HuH-7.5 (cell line): Measurements from ENCODE around the gene TBC1D2B.
A peak's percentile ranks its signal among the peaks of the same experiment; 100 is the strongest.

Source experiments
- DNase-seq: peaks from one replicate; pipeline ENCODE4 v3.0.0; 2011; ENCODE audit warnings: low spot score

TBC1D2B gene

GRCh38 chr15:78077053-78077870 is at the start of gene TBC1D2B:
Gene TBC1D2B (minus strand): TSS chr15:78077711. CDS start chr15:78077652, 59 bp downstream.
- peak; percentile 73 for DNase-seq

- no peak for DNase-seq
These were observed 47.8 kb upstream of the TBC1D2B start for GRCh38 chr15:78125267-78125666.

GRCh38 chr15:78120523-78120922 is 43.0 kb upstream of the TBC1D2B start:
- no peak for DNase-seq

GRCh38 chr15:78112551-78112950 is 35.0 kb upstream of the TBC1D2B start:
- DNase-seq = no peak

DNA sequence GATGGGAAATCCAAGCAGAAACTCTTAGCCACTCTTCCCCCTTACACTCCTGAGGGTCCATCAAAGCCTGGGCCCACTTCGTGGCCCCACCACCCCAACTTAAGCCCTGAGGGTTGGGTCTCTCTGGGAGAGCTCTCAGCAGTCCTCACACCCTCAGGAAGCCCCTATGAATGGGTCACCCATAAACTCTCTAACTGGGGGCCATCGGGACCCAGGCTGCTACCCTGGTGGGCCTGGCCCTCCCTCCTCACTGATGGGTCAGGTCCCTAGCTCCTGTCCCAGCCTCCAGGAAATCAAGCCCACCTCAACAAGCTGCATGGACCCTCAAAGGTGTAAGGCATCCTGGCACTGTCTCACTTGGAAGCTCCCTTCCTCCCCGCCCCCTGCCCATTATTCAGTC is 34.3 kb upstream of the TBC1D2B start:
- DNase-seq = no peak

DNA sequence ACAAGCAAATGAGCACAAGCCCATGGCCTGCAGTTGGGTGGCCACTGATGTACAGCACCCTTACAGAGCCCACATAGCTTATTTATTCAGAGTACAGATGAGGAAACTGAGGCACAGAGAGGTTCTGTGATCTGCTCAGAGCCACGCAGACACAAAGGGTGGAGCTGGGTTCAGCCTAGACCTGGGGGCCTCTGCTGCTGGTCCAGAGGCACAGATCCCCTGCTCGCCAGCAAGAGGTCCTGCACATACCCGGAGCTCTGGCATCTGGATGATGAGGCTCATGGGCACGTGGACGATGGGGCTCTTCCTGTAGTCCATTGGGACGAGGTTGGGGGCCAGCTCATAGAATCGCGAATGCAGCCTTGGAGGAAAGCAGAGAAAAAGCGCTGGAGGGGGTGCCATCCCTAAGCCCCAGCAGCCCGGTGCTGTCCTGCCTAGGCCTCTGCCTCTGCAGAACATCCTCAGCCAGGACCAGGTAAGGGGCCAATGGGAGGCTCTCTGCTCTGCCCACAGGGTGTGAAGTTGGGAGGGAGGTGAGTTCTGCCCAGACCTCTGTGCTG is 33.5 kb upstream of the TBC1D2B start:
- no peak for DNase-seq

DNA sequence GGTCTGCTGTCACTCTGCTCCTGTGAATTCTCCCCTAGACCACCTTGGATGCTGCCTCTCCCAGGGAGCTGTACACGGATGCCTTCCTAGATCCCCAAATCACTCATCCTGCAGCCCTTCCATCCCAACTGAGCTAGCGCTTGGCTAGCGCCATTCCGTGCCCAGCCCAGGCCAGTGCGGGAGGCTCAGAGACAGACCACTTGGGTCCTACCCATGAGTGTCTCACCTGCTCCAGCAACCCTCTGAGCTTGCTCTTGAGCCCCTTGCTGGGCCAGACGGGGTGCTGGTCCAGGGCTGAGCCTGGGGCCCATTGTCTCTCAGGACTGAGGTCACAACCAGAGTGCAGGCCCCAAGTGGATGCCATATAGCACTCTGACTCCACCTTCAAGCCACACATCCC is 32.6 kb upstream of the TBC1D2B start:
- DNase-seq = no peak

DNA sequence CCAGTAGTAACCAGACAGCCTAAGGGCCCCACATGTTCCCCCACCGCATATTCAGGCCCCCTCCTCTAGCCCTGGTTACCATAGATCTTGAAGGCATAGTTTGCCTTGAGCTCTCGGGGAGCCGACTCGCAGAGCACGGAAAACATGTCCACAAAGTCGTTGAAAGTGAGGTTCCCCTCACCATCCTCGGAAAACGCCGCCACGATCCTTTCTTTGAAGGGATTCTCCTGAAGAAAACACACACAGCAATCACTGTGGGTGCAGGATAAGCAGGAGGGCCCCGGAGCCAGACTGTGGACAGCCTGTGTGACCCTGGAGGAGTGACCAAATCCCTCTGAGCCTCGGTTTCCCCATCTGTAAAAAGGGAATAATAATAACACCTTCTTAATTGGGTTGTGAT is 31.6 kb upstream of the TBC1D2B start:
- DNase-seq = no peak

- peak; percentile 96 for DNase-seq
These were observed 31.0 kb upstream of the TBC1D2B start for GRCh38 chr15:78108300-78109084.

DNA sequence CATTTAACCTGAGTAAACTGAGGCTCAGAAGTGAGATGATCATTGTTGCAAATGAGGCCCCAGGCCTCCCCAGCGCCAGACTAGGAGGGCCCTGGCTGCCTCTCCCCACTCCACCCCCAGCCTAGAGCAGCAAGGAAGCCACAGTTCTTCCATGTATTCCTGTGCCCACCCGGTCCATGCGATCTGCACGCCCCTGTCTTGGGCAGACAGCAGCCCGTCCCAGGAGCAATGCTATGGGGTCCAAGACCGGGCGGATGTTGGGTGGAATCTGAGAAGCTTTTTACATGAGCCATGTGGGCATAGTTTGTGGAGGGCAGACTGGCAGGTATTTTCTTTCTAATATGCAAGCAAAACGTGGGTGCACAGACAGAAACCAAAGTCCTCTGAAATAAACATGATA is 30.0 kb upstream of the TBC1D2B start:
- DNase-seq = no peak

DNA sequence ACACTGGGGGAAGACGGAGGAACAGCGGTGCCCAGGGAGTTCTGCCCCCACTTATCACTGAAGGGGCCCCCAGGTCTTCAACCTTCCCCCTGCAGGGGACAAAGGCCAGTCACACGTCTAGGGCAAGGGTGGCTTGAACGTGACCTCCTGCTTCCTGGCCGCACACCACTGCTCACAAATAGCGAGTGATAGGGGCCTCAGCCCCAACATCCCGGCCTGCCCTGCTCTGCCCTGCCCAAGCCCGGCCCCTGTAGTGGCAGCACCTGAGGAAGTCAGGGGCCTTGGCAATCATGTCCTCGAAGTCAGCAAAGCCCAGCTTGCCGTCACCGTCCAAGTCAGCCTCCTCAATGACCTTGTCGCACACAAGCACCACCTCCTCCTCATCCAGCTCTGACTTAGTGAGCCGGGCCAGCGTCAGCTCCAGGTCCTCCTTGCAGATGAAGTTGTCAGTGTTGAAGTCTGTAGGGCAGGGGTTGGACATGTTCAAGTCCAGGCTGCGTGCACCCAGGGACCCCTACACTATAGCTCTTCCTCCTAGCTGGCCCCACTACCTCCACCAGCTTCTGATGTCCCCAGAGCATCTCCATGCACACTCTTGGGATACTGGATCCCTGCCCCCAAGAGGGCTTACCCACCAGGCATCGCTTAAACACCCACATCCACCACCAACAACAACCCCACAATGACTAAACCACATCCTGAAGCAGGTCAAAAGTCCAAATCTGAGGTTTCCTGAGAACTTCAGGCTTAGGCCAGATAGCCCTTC is 28.1 kb upstream of the TBC1D2B start:
- DNase-seq = no peak

DNA sequence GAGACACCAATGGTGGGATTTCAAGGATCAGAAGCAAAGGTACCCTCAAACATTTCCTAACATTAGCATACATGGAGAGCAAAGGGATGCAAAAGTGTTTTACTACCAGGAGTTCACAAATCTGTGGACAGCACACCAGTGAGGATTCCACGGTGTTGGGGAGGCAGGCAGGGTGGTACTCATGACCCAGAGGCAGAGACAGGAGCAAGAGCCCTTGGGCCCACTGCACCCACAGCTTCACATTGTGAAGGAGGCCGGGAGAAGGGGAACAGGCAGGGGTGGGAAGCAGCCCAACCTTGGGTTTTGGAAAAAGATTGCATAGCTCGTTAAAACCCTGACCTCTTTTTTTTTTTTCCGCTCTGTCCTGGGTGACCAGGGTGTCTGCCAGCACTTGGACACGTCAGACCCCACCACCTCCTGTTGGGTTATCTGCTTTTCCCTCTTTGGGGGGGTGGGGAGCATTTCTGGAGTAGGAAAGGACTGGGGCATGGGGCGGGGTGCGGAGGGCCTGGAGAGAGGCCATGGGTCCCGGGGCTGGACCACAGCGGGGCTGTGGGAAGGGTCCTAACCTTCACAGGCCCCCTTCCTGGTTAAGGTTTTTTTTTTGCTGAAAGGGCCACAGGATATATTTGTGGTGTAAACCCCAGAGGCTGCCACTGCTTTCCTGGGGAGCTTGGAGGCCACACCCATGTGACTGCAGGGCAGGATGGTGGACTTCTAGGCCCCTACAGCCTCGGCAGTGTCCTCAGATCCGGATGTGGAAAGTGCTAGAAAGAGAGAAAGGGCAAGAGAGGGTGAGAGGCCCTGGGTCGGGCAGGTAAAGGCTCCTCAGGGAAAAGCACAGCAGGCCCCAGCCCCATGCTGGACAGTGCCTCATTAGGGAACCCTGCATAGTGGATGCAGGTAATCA is 27.3 kb upstream of the TBC1D2B start:
- no peak for DNase-seq

- DNase-seq = no peak
These were observed 26.6 kb upstream of the TBC1D2B start for GRCh38 chr15:78104119-78104479.

DNA sequence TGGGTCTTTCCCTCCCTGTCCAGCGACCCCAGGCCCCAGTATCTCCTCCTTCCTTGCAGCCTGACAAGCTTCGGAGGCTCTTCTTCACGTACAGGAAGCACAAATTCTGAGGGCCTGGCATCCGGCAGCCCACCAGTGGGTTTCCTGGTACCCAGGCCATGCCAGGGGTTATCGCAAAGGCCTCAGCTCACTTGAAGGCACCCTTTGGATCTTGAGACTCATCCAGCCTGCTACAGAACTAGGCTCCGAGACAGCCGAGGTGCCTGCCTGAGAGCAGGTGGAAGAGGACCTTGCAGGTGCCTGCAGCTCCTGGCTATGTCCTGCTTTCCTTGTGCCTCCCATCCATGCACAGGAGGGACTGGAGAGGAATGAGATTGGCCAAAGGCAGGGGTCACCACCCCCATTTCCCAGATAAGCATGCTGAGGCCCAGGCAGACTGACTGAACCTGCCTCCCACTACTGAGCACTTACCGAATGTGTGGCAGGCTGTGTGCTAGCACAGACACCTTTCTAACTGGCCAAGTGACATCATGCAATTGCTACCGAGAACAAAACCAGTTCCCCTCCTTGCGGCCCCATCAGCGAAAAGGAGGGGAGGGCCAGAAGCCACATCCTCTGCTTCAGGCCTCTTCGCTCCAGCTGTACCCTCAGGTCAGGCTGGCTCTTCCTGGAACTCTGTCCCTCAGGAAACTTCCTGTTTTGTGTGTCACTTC is 26.1 kb upstream of the TBC1D2B start:
- no peak for DNase-seq

DNA sequence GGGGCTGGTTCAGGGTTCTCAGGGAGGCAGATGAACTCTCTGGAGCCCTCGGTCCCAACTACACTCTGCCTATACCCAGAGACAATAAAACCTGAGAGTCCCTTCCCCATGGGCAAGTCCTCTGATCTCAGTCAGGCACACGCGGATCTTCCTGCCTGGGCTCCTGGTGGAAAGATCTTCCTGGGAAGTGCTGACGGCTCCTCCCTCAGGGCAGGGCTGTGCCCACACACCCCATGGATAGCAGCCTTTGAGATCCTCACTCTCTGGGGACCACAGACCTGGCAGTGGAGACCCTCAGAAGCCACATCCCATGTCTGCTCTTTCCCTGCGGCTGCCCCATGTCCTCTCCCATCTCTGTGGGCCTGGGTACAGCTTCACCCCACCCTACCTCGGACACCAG is 25.2 kb upstream of the TBC1D2B start:
- no peak for DNase-seq

- no peak for DNase-seq
These were observed 24.7 kb upstream of the TBC1D2B start for GRCh38 chr15:78102211-78102610.

DNA sequence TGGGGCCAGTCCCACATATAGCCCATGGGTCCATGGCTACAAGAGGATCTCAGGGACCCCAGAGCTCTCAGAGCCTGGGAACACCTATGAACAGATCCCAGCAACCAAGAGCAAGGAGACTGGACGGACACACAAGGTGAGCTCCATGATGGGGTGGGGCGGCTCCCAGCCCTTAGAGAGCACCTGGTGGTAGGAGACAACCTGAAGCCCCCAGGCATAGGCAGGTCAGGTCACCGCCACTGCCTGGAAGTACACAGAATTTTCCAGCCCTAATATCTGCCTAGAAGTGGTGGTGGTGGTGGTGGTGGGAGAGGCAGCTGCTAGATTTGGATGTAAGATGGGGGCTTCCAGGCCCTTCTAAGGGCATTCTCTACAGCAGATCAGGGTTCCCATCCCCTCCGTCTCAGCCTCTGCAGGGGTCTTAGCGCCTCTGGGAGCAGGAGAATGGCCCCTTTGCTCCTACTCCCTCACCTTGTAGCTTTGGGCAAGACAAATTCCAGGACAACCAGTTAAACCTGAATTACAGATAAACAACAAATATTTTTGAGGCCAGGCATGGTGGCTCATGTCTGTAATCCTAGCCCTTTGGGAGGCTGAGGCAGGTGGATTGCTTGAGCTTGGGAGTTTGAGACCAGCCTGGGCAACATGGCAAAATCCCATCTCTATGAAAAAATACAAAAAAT is 24.1 kb upstream of the TBC1D2B start:
- no peak for DNase-seq

DNA sequence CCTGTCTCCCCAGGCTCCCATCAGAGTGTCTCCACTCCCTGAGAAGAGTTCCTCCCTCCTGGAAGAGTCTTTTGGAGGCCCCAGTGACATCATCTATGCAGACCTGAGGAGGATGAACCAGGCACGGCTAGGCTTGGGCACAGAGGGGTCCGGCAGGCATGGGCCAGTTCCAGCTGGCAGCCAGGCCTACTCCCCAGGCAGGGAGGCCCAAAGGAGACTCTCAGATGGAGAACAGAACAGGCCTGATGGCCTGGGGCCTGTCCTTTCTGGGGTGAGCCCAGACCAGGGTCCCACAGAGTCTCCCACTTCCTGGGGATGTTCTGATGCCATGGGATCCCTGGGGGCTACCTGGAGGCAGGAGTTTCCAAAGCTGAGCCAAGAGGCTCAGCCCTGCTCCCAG is 23.4 kb upstream of the TBC1D2B start:
- DNase-seq = no peak

DNA sequence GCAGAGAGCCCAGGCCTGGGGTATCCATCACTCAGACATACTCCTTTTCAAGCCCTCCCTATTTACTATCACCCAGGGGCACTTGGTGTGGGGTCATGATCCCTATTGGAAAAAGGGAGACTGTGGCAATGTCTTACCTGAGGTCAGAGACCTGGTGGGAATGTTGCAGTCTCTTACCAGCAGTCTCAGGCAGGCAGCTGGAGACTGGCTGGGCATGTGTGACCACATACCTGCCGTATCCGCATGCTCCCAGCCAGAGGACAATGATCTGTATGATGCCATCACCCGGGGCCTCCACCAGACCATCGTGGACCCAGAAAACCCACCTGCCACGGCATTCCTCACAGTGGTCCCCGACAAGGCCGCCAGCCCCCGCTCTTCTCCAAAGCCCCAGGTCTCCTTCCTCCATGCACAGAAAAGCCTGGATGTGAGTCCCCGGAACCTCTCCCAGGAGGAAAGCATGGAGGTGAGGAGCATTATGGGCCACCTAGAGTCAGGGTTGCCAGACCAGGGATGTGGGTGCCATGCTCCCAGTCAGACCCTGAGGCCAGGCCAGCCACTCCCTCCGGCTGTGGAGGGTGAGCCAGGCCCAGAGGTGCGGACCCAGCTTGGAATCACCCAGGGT is 20.7 kb upstream of the TBC1D2B start:
- no peak for DNase-seq

GRCh38 chr15:78097667-78098066 is 20.2 kb upstream of the TBC1D2B start:
- no peak for DNase-seq
